Measurements from ENCODE around the gene IRS2. TPM values are rescaled to one million over a fixed set of nuclear protein-coding genes. Genes with fewer than 3 reads are reported as not detected.

IRS2 gene
- polyA plus RNA-seq, 3 donors = 9.7 to 9.9 (median 9.8) TPM

DNA sequence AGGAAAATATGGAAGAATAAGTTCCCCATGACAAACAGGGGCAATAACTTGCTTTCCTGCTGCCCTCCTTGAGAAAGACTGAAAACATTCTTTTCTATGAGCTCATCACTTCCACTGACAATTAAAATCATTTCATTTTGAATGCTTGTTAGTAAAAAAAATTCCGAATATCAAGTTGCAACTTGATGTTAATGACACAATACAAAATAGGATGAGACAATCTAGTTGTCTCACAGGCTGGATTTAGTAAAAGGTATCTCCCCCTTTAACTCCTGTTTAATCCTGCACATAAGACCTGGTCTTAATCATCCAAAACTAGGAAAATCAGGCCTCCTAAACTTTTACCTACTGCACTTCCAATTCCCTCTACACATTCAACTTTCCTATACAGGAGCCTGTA, 24.7 kb downstream of the IRS2 start:
- DNase-seq (ENCODE audit: low read depth in 3 of 3, low spot score in 2 of 3) = no peak

DNA sequence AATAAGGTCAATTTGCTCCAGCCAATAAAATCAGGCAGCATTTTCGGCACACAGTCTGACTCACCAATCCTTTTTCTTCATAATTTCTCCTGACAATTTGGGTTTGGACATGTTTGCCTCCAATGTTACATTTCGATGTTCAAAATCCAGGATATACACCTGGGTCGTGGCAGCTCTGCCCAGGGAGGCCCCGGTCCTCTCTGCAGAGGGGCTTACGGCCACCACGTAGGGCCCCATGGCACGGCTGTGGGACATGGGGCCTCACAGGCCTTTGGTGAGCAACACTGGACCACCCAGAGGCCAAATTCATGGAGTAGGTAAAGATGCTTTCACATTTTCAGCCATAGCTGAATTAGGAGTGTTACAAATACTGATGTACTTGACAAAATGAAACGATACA, 25.4 kb downstream of the IRS2 start:
- DNase-seq (ENCODE audit: low read depth in 3 of 3, low spot score in 2 of 3) = no peak

DNA sequence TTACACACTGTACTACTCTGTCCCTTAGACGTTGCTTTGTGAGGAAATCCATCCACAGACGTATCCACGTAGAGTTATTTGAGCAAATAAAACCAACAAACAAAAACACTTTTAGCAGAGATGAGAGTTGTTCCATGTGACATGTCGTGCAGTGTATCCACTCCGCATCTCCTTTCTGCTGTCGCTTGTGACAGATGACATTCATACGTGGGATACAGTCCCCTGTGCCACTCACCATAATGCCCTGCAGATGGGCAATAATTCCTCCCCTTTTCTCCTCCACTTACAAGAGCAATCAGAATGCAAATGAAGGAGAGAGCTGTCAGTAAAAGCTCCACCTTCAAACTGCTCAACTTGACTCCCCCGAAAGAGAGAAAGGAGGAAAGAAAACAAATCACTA, 26.0 kb downstream of the IRS2 start:
- no peak for DNase-seq (ENCODE audit: low read depth in 3 of 3, low spot score in 2 of 3)

DNA sequence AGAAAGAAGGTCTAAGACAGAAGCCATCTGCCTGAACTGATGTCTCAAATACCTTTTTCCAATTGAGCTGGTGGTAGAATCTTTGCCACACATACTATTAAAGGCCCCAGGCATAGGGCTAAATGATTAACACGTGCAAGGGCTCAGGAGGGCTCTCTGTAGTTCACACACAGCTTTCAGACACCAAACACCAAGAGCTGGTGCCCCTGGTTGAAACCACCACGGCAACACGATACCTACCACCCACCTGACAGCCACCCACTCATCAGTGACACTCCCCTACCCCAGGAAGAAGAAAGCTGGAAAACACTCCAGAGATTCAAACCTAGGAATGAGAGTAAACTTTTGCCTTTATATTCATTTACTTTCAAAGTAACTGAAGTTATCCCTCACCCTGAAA, 26.8 kb downstream of the IRS2 start:
- no peak for DNase-seq (ENCODE audit: low read depth in 3 of 3, low spot score in 2 of 3)

DNA sequence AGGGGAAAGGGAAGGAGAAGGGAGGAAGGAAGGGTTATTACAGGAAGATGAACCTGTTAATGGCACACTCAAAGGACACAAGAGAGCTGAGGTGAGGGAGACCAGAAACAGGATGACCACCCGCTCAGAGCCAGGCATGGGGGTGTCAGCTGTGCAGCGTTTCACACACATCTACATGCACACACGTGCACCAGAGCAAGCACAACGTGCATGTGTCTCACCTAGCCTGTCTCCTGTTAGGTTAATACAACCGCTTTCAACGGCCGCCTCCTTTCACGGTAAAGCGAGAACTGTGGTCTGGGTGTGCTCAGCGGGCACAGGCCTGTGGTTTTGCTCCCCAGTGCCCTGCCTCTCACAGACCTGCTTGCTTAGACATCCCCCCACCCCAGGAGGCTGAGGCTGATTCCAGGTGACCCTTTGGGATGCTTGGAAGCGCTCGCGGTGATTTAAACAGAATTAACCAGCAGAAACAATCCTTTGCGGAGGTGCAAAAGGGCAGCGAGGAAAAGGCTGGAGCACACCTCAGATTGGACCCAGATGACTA, 27.4 kb downstream of the IRS2 start:
- no peak for DNase-seq (ENCODE audit: low read depth in 3 of 3, low spot score in 2 of 3)

DNA sequence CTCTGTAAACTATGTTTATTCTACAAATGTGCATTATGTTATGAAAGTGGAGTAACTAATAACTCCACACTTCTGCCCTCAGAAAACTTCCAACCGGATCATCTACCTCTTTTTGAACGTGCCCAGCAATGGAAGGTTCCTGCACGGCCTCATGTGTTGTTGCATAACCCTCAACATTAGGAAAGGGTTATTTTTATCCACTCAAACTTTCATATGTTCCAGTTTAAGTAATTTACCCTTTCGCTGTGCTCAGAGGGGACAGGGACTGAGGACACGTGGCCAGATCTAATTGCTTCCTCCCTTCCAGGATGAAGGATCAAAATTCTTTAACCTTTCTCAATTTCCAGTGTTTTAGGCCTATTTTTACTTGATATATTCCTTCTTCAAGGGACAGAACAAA, 29.6 kb downstream of the IRS2 start:
- DNase-seq (ENCODE audit: low read depth in 3 of 3, low spot score in 2 of 3) = no peak

DNA sequence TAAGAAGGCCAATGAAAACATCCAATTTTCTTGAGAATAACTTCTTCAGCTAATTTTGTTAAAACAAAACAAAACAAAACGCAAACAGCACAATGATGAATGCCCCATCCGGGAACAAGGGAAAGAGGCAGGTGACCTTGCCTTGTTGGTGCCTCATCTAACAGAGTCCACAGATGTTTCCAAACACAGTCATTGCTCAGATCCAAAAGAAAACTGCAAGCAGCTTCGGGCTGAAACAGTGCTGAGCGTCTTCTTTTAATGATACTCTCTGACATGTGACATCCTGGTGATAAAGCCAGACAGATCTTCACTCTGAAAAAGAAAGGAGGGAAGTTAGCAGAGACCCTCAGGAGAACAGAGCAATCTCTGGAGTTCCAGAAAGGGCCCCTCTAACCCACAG, 30.4 kb downstream of the IRS2 start:
- no peak for DNase-seq (ENCODE audit: low read depth in 3 of 3, low spot score in 2 of 3)

DNA sequence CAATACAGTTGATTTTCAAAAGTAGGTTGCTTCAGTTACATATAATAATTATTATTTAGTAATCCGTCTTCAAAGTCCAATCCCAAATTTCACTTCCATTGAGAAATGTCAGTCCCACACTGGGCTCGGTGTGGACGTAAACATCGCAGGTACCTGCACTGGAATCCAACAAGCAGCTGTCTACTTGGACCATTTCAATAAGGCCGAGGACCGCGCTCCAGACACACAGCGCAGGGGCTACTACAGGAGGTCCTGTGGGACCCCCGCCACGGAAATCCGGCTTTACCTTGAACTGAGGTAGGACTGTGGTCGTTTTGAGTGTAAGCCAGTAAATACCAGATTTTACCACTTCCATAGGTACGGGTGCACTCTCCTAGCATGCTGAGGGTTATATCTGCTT, 30.8 kb downstream of the IRS2 start:
- DNase-seq (ENCODE audit: low read depth in 3 of 3, low spot score in 2 of 3) = no peak

DNA sequence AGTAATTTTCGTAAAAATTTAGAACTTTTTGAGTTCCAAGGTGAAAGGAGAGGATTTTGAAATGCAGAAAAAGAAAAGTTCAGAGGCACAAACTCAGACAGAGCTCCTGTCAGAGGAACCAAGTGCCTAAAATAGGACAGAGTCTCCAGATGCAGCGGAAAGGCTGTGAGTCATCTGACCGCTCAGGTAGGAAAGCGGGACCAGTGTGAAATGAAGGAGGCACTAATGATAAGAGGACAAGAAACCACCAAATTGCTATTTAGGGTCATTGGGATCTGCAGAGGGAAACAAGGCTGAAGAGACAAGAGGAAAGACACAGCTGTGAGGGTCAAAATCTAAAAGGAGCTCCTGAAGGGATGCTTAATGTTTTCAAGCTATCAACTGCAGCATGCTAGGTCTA, 34.9 kb downstream of the IRS2 start:
- DNase-seq (ENCODE audit: low read depth in 3 of 3, low spot score in 2 of 3) = no peak

DNA sequence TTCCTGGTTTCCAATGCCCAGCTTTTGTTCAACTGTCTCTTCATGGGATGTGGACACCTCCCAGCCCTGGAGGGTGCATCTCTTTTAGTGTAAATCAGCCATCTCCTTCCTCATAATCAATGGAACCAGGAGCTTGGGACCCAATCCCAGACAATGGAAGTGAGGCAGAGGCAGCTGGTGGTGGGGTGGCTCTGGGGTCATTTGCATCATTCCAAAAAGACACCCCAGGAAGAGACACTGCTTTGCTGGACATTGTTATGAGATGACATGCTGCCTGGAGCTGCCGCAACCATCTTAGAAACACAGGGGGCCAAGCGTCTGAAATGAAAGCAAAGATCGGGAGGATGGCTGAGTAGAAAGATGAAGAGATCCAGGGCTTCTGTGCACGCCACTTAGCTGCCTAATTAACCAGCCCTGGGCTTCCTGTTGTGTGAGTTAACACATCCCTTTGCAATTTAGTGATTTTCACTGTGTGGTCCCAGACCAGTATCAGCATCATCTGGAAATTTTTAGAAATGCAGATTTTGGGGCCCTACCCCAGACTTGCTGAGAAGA, 36.1 kb downstream of the IRS2 start:
- no peak for DNase-seq (ENCODE audit: low read depth in 3 of 3, low spot score in 2 of 3)

DNA sequence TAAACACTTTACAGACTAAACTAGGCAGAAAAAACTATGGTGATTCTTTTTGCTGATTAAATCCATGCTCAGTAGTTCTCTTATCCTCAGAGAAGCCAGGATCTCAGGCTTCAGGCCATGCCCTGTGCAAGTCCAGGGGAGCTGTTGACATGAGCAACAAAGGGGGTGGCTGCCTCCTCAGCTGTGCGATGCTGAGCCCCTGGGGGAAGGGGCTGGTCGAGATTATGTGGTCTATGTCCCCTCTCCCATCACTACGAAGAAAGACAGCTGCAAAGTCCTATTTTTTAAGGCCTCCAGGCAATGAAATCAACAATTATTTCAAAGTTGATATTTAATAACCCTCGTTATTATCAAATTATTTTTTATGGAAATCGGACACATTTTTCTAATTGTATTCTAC, 37.0 kb downstream of the IRS2 start:
- DNase-seq (ENCODE audit: low read depth in 3 of 3, low spot score in 2 of 3) = no peak

DNA sequence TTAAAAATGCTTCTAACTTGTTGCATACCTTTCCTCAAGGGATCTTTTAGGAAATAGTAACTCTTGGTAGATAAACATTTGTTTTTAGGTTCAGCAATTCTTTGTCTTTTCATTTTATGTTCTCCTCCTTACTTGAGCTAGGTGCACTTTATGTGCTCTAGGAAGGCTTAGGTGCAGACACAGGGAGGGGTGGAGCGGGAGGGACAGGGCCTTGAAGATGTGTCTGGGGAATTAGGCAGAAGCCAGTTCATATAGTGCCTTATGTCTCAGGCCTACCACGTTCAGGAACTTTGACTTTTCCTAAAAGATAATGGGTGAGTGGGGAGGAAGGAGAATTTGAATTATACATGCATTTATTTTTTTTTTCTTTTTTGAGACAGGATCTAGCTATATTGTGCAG, 37.7 kb downstream of the IRS2 start:
- DNase-seq (ENCODE audit: low read depth in 3 of 3, low spot score in 2 of 3) = no peak

DNA sequence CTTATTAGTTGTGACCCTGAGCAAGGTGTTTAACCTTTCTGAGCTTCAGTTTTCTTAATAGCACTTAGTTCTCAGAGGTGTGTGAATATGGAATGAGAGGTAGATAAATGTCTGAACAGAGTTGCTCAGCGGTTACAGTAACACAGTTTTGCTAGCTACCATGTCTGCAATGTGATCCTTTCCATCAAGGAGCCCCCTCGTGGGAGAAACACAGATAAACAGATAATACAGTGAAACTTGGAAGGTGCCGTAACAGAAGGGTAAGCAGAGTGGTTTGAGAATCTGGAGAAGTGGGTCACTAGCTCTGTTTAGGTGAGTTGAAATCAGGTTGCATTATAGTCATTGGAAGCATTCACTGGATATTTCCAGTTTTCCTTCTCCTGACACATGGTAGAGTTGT, 38.9 kb downstream of the IRS2 start:
- no peak for DNase-seq (ENCODE audit: low read depth in 3 of 3, low spot score in 2 of 3)

DNA sequence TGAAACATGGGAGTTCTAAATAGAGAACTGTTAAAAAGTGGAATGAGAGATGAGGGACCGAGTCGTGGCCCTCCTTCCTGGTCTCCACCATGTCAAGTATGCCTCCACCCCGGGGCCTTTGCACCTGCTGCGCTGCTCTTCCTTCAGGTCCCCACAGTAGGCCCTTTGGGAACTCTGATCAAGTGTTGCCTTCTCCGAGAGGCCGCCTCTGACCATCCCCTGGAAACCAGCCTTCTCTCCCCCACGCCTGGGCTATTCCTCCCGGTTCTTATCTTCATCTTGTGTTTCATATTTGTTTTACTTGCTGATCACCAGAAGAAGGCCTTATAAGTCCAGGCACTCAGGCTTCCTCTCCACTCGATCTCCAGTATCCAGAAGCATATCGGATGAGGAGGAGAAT, 40.0 kb downstream of the IRS2 start:
- DNase-seq (ENCODE audit: low read depth in 3 of 3, low spot score in 2 of 3) = no peak

DNA sequence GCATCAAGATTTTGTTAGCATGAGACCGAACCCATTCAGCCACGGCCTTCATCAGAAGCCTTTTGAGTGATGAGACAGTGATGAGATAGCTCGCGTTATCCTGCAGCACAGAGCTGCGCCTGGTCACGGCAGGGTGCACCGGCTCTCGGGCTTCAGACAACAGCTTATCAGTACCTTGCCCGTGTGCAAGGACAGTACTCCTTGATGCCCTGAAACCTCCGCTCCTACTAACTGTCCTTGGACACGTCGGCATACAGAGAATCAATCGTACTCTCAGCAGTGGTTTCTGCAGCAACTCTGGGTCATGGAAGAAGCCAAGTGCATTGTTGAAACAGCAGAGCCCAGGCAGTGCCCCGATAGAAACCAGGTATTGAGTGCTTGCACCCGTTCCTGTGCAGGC, 40.7 kb downstream of the IRS2 start:
- DNase-seq (ENCODE audit: low read depth in 3 of 3, low spot score in 2 of 3) = no peak

DNA sequence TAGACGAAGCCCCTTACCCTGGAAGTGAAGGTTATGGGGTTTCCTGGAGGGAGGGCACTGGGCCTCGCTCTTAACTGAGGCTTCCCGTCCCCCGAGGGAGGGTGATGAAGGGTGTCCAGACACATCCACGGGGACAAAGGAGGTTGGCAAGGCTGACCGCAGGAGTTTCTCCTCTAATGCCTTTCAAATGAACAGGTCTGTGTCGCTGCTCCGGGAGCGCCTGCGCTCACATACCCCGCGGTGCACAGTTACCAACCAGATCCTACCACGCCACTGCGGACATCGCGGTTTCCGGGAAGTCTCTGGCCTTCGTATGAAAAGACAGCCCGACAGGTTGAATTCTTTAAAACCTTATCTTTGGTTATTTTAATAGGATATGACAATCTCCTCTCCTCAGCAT, 41.3 kb downstream of the IRS2 start:
- DNase-seq (ENCODE audit: low read depth in 3 of 3, low spot score in 2 of 3) = no peak

DNA sequence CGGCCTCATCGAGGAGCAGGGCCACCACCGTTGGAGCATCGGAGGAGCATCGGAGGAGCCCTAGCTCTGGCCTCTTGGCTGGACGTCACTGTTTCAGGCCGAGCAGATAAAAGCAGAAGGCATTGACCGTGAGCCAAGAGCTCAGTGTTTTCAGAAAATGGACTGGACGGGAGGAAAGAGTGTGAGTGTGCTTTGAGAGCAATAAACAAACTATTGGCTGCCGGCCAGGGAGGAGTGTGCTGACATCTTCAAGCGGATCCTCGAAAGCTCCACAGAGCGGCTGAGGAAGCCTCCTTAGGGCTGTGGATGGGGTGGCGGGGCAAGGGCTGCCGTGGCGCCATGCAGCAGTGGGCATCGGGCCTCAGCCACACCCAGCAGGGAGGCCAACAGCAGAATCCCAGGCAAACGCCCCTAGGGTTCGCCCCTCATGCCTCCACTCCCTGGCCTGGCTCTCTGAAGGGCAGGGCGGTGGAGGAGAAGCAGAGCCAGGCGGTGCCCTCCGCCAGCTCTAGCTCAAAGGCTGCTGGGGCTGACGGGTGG, 41.8 kb downstream of the IRS2 start:
- DNase-seq (ENCODE audit: low read depth in 3 of 3, low spot score in 2 of 3) = no peak

DNA sequence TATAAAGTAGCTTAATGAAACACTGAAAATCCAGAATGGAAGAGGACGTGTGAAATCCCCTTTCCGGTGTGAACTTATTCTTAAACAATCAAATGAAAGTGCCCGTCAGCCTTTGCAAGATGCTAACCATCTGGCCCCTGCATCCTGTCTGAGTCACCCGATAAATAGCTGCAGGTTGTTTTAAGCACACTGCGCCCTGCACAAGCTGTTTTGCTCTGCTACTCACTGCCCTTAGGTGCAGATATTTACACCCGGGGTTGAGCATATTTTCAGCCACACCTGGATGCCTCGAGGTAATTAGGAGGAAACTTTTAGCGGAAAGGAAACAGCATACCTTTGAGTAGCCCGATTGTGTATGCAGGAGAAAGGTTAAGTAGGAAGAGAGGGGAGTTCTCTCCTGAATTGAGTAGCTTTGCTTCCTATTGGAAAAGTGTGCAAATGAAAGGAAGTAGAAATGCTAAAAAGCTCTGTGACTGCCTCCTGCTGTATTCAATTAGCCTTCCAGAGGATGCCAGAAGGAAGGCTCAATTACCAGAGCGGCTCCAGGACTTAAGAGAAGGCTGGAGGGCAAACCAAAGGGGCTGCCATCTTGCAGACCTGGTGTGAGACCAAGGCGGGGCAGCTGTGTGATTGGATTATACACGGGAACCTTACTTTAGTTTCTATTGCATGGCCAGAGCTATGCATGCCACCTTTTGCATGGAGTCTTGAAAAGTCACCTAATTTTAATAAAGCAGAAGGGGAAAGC, 42.5 kb downstream of the IRS2 start:
- DNase-seq (ENCODE audit: low read depth in 3 of 3, low spot score in 2 of 3) = peak in 1 of 3 donors; percentile 29

DNA sequence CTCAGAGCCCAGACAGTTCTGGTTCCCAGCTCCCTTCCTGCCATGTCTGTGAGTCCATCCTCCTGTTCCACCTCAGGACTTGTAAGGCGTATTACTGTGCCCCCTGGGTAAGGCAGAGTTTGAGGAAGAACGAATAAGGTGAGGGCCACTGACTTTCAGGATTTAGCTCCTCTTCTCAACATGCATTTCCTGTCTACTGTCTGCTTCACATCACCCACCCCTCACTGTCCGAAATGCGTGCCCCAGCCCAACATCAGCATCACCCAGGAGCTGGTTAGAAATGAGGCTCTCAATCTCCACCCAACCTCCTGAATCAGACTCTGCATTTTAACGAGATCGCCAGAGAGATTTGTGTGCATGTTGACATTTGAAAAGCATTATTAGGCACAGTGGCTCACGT, 44.4 kb downstream of the IRS2 start:
- no peak for DNase-seq (ENCODE audit: low read depth in 3 of 3, low spot score in 2 of 3)

DNA sequence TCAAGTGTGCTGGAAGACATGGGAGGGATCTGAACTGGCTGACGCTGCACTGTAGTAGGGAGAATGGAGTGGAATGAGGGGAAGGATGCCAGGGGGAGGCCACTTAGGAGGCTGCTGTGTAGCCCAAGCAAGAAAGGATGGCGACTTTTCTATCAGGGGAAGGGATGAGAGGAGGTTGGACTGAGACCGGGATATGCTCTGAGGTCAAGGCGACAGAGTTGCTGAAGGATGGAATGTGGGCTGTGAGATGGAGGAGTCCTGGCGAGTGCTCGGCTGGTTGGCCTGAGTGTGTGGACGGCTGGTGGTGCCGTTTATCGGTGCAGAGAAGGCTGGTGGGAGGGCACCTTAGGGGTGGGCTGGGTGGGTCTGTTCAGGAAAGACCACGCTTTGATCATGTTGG, 45.7 kb downstream of the IRS2 start:
- no peak for DNase-seq (ENCODE audit: low read depth in 3 of 3, low spot score in 2 of 3)

DNA sequence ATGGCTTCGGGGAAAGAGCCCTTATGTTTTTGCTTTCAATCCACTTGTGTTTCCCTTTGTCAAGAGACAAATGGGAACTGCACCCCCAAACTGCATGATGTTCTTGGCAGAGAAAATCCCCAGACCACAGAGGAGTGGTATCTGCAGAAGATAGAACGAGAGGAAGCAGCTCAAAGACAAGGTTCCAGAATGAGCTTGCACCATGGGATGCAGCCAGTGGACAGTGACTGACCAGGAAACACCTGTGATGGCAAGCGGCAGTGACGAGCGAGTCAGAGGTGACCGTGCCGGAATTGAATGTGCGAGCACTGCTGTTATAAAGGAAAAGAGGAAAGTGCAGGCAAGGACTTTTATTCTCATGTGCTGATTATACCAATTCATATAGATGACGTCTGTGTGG, 46.3 kb downstream of the IRS2 start:
- no peak for DNase-seq (ENCODE audit: low read depth in 3 of 3, low spot score in 2 of 3)

DNA sequence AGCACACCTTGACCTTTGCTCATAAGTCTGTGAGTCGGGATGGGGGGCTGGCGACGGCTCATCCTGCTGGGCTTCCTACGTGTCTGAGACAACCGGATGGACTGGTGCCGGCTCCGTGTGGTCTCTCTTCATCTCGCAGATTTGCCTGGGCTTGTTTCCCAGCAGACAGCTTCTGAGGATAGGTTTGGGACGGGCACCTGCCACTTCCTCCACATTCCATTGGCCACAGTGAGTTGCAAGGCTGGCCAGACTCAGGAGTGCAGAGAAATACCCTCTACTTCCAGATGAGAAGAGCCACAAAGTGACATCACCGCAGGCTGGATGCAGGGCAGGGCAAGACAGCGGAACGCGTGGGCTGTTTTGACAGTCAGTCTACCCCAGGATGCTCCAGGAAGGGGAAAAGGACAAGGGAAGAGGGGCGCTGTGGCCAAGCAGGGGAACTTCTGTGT, 48.1 kb downstream of the IRS2 start:
- DNase-seq (ENCODE audit: low read depth in 3 of 3, low spot score in 2 of 3) = no peak

Data from right renal cortex interstitium (tissue), 3 donors.